Epithelial cell of esophagus (primary cell): Measurements from ENCODE around the gene AKIP1.
"Not testable (repeated sequence)": the region's sequence is repeated elsewhere in the genome, so short reads cannot be mapped to it uniquely, and the experiment has no call there.

ENCODE experiments used
- DNase-seq: peaks from one replicate; pipeline ENCODE4 v3.0.0; 2010; ENCODE audit warnings: low read depth
- H3K4me3 ChIP-seq: 2 replicates; pipeline ENCODE4 v1.5.1; 2011; ENCODE audit warnings: mild to moderate bottlenecking, low read length, control low read depth
- CTCF ChIP-seq: IDR thresholded peaks from 2 replicates; pipeline ENCODE4 v1.5.1; 2011; ENCODE audit warnings: low read depth, mild to moderate bottlenecking, low read length, control low read depth, inconsistent platforms; ENCODE audit not compliant: insufficient read depth; ENCODE audit errors: missing control alignments

AKIP1 gene

GRCh38 chr11:8871171-8871775 is 39.7 kb upstream of the AKIP1 start:
- TF ChIP-seq CTCF, result no peak
- peak overlapping the region; percentile 52 for H3K4me3 ChIP-seq
- DNase-seq, result peak; percentile 58

GRCh38 chr11:8871962-8872361 is 39.0 kb upstream of the AKIP1 start:
- TF ChIP-seq CTCF, result no peak
- DNase-seq, result no peak
- H3K4me3 ChIP-seq, result no peak overlapping the region

- no peak for DNase-seq
- no peak for TF ChIP-seq CTCF
These were observed 37.1 kb upstream of the AKIP1 start for GRCh38 chr11:8873741-8874405.

GRCh38 chr11:8878771-8879170 is 32.2 kb upstream of the AKIP1 start:
- no peak for DNase-seq
- no peak for TF ChIP-seq CTCF
- no peak overlapping the region for H3K4me3 ChIP-seq

More at GRCh38 chr11:8873741-8874405, 37.1 kb upstream of the AKIP1 start:
- H3K4me3 ChIP-seq, result no peak overlapping the region

- not testable (repeated sequence) for H3K4me3 ChIP-seq
- peak; percentile 6 for DNase-seq
These were observed 29.4 kb upstream of the AKIP1 start for GRCh38 chr11:8881585-8881984.

- no peak overlapping the region for H3K4me3 ChIP-seq
- DNase-seq, result no peak
- no peak for TF ChIP-seq CTCF
These were observed 24.7 kb upstream of the AKIP1 start for GRCh38 chr11:8886322-8886721.

- DNase-seq, H3K4me3 ChIP-seq: not testable (repeated sequence)
These were observed 19.8 kb upstream of the AKIP1 start for GRCh38 chr11:8891185-8891584.

- DNase-seq, result no peak
- no peak for TF ChIP-seq CTCF
- H3K4me3 ChIP-seq, result no peak overlapping the region
These were observed 11.8 kb upstream of the AKIP1 start for GRCh38 chr11:8899119-8899753.
